Neural cell (in vitro differentiated cells): ENCODE data around the gene CSMD2. TPM values are rescaled to one million over a fixed set of nuclear protein-coding genes. Genes with fewer than 3 reads are reported as not detected.

Source experiments
- H2AFZ ChIP-seq: fragments of 200-600, 300-800 bp; sonication (generic), shearing (Covaris generic); 2 replicates; pipeline ENCODE4 v1.6.0; 2014; ENCODE audit warnings: low read depth, mild to moderate bottlenecking, antibody characterized with exemption, low read length, moderate library complexity
- H3F3A ChIP-seq: fragments of 200-600 bp; shearing (Covaris generic); 2 replicates; pipeline ENCODE4 v1.6.1; 2016; ENCODE audit warnings: mild to moderate bottlenecking, moderate library complexity, mixed read lengths, antibody characterized with exemption, low read length; ENCODE audit not compliant: insufficient read depth, poor library complexity, severe bottlenecking
- H3K27ac ChIP-seq: fragments of 200-600, 300-800 bp; sonication (generic), shearing (Covaris generic); 2 replicates; pipeline ENCODE4 v1.5.1; 2014; ENCODE audit warnings: mild to moderate bottlenecking, low read length, moderate library complexity
- H3K27me3 ChIP-seq: fragments of 300-800, 200-600 bp; sonication (generic), shearing (Covaris generic); 2 replicates; pipeline ENCODE4 v1.6.0; 2014; ENCODE audit warnings: mild to moderate bottlenecking, low read depth, low read length, moderate library complexity; ENCODE audit not compliant: insufficient read depth
- H3K36me3 ChIP-seq: fragments of 300-800, 200-600 bp; sonication (generic), shearing (Covaris generic); 2 replicates; pipeline ENCODE4 v1.5.1; 2014; ENCODE audit warnings: mild to moderate bottlenecking, antibody characterized with exemption, low read length, moderate library complexity; ENCODE audit not compliant: insufficient read depth
- H3K4me2 ChIP-seq: fragments of 300-800, 200-600 bp; sonication (generic), shearing (Covaris generic); 2 replicates; pipeline ENCODE4 v1.6.0; 2014; ENCODE audit warnings: mild to moderate bottlenecking, low read length
- H3K4me3 ChIP-seq: fragments of 300-800, 200-600 bp; sonication (generic), shearing (Covaris generic); 2 replicates; pipeline ENCODE4 v1.5.1; 2014; ENCODE audit warnings: mild to moderate bottlenecking, low read length, moderate library complexity
- H3K79me2 ChIP-seq: fragments of 200-600 bp; shearing (Covaris generic); replicated peaks from 2 replicates; pipeline ENCODE4 v1.6.0; 2014; ENCODE audit warnings: mild to moderate bottlenecking, low read length, moderate library complexity; ENCODE audit not compliant: insufficient read depth
- H3K9ac ChIP-seq: fragments of 300-800, 200-600 bp; sonication (generic), shearing (Covaris generic); 2 replicates; pipeline ENCODE4 v1.6.1; 2016; ENCODE audit warnings: mild to moderate bottlenecking, low read length, mixed read lengths
- H3K9me2 ChIP-seq: fragments of 200-600 bp; shearing (Covaris generic); 2 replicates; pipeline ENCODE4 v1.6.1; 2016; ENCODE audit warnings: mild to moderate bottlenecking, low read length, mixed read lengths; ENCODE audit not compliant: insufficient read depth
- H3K9me3 ChIP-seq: fragments of 200-600, 300-800 bp; sonication (generic), shearing (Covaris generic); 2 replicates; pipeline ENCODE4 v1.6.1; 2016; ENCODE audit warnings: mild to moderate bottlenecking, mixed run types, low read length, moderate library complexity, mixed read lengths
- H4K20me1 ChIP-seq: fragments of 200-600 bp; shearing (Covaris generic); 2 replicates; pipeline ENCODE4 v1.6.1; 2016; ENCODE audit warnings: mild to moderate bottlenecking, mixed run types; ENCODE audit not compliant: insufficient read depth
- EP300 ChIP-seq: fragments of 450-650 bp; conservative IDR thresholded peaks from 2 replicates; pipeline ENCODE4 v1.6.1; 2014; ENCODE audit warnings: antibody characterized with exemption, mild to moderate bottlenecking, moderate library complexity; ENCODE audit not compliant: poor library complexity, severe bottlenecking
- EZH2 ChIP-seq: fragments of 200-600, 300-800 bp; shearing (Covaris generic), sonication (generic); IDR thresholded peaks from 2 replicates; pipeline ENCODE4 v1.6.1; 2014; ENCODE audit warnings: antibody characterized with exemption, low read length, borderline replicate concordance, mild to moderate bottlenecking; ENCODE audit not compliant: insufficient read depth, poor library complexity, severe bottlenecking
- MXI1 ChIP-seq: fragments of 450-650 bp; conservative IDR thresholded peaks from 2 replicates; pipeline ENCODE4 v1.6.1; 2014; ENCODE audit warnings: antibody characterized with exemption, mild to moderate bottlenecking; ENCODE audit not compliant: poor library complexity, severe bottlenecking
- POLR2AphosphoS5 ChIP-seq: IDR thresholded peaks from 2 replicates; pipeline ENCODE4 v1.6.1; 2012
- RAD21 ChIP-seq: fragments of 450-650 bp; conservative IDR thresholded peaks from 2 replicates; pipeline ENCODE4 v1.6.1; 2014; ENCODE audit warnings: antibody characterized with exemption, mild to moderate bottlenecking, moderate library complexity
- SMC3 ChIP-seq: fragments of 450-650 bp; conservative IDR thresholded peaks from 2 replicates; pipeline ENCODE4 v1.6.1; 2014; ENCODE audit warnings: antibody characterized with exemption, mild to moderate bottlenecking, moderate library complexity; ENCODE audit not compliant: poor library complexity
- TAF1 ChIP-seq: IDR thresholded peaks from 2 replicates; pipeline ENCODE4 v1.6.1; 2012; ENCODE audit warnings: low read depth
- polyA plus RNA-seq: library from polyadenylated mRNA; depleted of rRNA; stranded (reverse); fragments of >200 nt; gene quantifications from 2 replicates; pipeline ENCODE4 v1.2.3, GENCODE V29; 2014
- TF ChIP-seq, protein P1 (sequence below): IDR thresholded peaks from 2 replicates; pipeline ENCODE4 v1.6.1; 2012; ENCODE audit warnings: borderline replicate concordance
- TF ChIP-seq, protein P2 (sequence below): fragments of 450-650 bp; IDR thresholded peaks from 2 replicates; pipeline ENCODE4 v1.5.1; 2014; ENCODE audit warnings: antibody characterized with exemption, mild to moderate bottlenecking, moderate library complexity; ENCODE audit not compliant: poor library complexity, severe bottlenecking

Gene CSMD2
- polyA plus RNA-seq, 1 donor from 2014 or later = 9.6 TPM

DNA sequence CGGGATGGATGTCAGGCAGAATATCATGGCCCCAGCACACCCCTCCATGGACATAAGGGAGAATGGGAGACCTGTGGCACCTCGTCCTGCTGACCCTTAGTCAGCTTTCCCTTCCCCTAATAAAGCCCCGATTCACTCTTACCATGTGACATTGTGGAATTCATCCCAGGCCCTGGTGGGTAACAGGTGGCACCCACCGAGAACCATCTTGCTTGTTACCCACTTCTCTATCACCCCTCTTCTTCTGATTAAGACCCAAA lies 32.9 kb downstream of the CSMD2 start:
- Histone ChIP-seq H2AFZ (no peak overlapping the region), H4K20me1 (no peaks in the 10 kb centered on the region), H3K9me3 (no peaks in the 10 kb centered on the region), H3K9ac (no peak overlapping the region), H3K36me3 (no peaks in the 10 kb centered on the region), H3F3A (no peaks in the 10 kb centered on the region), H3K9me2 (no peaks in the 10 kb centered on the region), H3K27me3 (no peaks in the 10 kb centered on the region), H3K79me2 (no peaks in the 10 kb centered on the region), H3K4me3 (no peak overlapping the region), H3K27ac (no peak overlapping the region), H3K4me2 (no peak overlapping the region)
- TF ChIP-seq, protein P1, sequence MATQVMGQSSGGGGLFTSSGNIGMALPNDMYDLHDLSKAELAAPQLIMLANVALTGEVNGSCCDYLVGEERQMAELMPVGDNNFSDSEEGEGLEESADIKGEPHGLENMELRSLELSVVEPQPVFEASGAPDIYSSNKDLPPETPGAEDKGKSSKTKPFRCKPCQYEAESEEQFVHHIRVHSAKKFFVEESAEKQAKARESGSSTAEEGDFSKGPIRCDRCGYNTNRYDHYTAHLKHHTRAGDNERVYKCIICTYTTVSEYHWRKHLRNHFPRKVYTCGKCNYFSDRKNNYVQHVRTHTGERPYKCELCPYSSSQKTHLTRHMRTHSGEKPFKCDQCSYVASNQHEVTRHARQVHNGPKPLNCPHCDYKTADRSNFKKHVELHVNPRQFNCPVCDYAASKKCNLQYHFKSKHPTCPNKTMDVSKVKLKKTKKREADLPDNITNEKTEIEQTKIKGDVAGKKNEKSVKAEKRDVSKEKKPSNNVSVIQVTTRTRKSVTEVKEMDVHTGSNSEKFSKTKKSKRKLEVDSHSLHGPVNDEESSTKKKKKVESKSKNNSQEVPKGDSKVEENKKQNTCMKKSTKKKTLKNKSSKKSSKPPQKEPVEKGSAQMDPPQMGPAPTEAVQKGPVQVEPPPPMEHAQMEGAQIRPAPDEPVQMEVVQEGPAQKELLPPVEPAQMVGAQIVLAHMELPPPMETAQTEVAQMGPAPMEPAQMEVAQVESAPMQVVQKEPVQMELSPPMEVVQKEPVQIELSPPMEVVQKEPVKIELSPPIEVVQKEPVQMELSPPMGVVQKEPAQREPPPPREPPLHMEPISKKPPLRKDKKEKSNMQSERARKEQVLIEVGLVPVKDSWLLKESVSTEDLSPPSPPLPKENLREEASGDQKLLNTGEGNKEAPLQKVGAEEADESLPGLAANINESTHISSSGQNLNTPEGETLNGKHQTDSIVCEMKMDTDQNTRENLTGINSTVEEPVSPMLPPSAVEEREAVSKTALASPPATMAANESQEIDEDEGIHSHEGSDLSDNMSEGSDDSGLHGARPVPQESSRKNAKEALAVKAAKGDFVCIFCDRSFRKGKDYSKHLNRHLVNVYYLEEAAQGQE = no peak
- TF ChIP-seq EP300 = no peak
- TF ChIP-seq RAD21 = no peak
- no peak for TF ChIP-seq MXI1
- no peak for TF ChIP-seq POLR2AphosphoS5
- TF ChIP-seq TAF1 = no peak
- TF ChIP-seq, protein P2, sequence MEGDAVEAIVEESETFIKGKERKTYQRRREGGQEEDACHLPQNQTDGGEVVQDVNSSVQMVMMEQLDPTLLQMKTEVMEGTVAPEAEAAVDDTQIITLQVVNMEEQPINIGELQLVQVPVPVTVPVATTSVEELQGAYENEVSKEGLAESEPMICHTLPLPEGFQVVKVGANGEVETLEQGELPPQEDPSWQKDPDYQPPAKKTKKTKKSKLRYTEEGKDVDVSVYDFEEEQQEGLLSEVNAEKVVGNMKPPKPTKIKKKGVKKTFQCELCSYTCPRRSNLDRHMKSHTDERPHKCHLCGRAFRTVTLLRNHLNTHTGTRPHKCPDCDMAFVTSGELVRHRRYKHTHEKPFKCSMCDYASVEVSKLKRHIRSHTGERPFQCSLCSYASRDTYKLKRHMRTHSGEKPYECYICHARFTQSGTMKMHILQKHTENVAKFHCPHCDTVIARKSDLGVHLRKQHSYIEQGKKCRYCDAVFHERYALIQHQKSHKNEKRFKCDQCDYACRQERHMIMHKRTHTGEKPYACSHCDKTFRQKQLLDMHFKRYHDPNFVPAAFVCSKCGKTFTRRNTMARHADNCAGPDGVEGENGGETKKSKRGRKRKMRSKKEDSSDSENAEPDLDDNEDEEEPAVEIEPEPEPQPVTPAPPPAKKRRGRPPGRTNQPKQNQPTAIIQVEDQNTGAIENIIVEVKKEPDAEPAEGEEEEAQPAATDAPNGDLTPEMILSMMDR = no peak
- TF ChIP-seq EZH2 = no peak
- TF ChIP-seq SMC3 = no peak

DNA sequence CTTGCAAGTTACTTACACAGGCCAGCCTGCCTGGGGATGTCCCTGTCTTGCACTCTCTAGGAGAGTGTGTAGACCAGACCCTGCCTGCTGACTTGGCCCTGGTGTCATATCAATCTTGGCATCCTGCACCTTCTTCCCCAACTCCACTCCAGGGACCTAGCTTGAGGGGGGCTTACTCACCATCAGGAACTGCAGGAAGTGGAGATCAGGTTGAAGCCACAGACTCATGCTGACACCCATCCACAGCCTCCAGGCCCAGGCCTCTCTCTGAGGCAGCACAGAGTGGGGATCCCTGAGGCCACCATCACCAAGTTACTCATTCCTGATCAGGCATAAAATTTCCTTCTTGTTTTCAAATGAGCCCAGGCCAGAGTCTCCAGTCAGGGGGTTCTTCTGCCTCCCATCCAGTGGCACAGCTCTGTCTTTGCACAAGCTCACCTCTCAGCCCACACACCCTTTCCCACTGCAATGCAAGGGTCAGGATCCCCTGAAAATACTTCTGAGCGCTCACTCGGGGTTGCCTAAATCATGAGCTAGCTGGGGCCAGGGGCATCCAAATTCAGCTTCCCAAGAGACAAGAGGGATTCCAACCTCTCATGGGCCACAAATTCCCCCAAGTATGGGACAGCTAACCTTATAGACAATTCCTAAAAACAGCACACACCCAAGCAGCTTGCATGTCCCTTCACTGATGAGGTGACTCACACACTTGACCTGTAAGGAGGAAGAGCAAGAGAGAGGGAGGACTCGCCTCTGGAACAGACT lies 33.5 kb downstream of the CSMD2 start:
- H3K79me2 ChIP-seq = no peaks in the 10 kb centered on the region
- no peak overlapping the region for H3K4me2 ChIP-seq
- no peak overlapping the region for H2AFZ ChIP-seq
- TF ChIP-seq SMC3 = no peak
- no peak for TF ChIP-seq RAD21
- no peak for TF ChIP-seq EP300
- TF ChIP-seq, protein P2 = no peak
- TF ChIP-seq EZH2 = no peak
- TF ChIP-seq POLR2AphosphoS5 = no peak
- TF ChIP-seq TAF1 = no peak
- TF ChIP-seq, protein P1 = no peak
- no peak for TF ChIP-seq MXI1
- no peaks in the 10 kb centered on the region for H3K36me3 ChIP-seq
- H3K27ac ChIP-seq = no peak overlapping the region
- H3K9ac ChIP-seq = no peak overlapping the region
- no peak overlapping the region for H3K4me3 ChIP-seq
- no peaks in the 10 kb centered on the region for H4K20me1 ChIP-seq
- no peaks in the 10 kb centered on the region for H3K9me2 ChIP-seq
- H3K9me3 ChIP-seq = no peaks in the 10 kb centered on the region
- no peaks in the 10 kb centered on the region for H3F3A ChIP-seq
- no peaks in the 10 kb centered on the region for H3K27me3 ChIP-seq
